Psoas muscle (tissue), 8 donors: ENCODE data around the gene LUC7L. TPM values are rescaled to one million over a fixed set of nuclear protein-coding genes. Genes with fewer than 3 reads are reported as not detected.

ENCODE experiments used
- ATAC-seq, 4 donors: fragments of 200-7000 bp; cut with Tn5 transposase; one replicate each; pipeline ENCODE4 v1.9.1; 2020; ENCODE audit warnings: moderate library complexity in 3 of 4, mild to moderate bottlenecking in 2 of 4
- DNase-seq, 2 donors: peaks; one replicate each; pipeline ENCODE4 v3.0.0-alpha.2; 2020
- H3K27ac ChIP-seq: fragments of 200-600 bp; one replicate; pipeline ENCODE4 v1.8.0; 2022
- H3K27me3 ChIP-seq, 3 donors: fragments of 200-600 bp in 1 of 3; one replicate each; pipeline versions ENCODE4 v1.6.1 to v1.8.0; 2013 to 2022; ENCODE audit warnings: low read length in 2 of 3, mild to moderate bottlenecking in 2 of 3, moderate library complexity in 1 of 3; ENCODE audit not compliant: insufficient read depth in 3 of 3
- H3K36me3 ChIP-seq, 2 donors: fragments of 200-600 bp in 1 of 2; one replicate each; pipeline versions ENCODE4 v1.6.1 to v1.8.0; 2013 to 2022; ENCODE audit warnings: low read depth in 1 of 2, mild to moderate bottlenecking in 1 of 2, moderate library complexity in 1 of 2; ENCODE audit not compliant: insufficient read depth in 1 of 2
- H3K4me1 ChIP-seq: fragments of 200-600 bp; one replicate; pipeline ENCODE4 v1.8.0; 2022
- H3K4me3 ChIP-seq: fragments of 200-600 bp; one replicate; pipeline ENCODE4 v1.8.0; 2022; ENCODE audit warnings: mild to moderate bottlenecking
- H3K9me3 ChIP-seq: fragments of 200-600 bp; one replicate; pipeline ENCODE4 v1.8.0; 2022
- CTCF ChIP-seq: fragments of 200-600 bp; IDR thresholded peaks from one replicate; pipeline ENCODE4 v1.8.0; 2022; ENCODE audit warnings: antibody characterized with exemption
- WGBS, 3 donors: extraction: QIAGEN DNeasy Blood & Tissue Kit; methylation state at CpG; one replicate each; pipeline versions ENCODE4 v1.1.6 to v1.1.7; 2013; 5-methylcytosine and 5-hydroxymethylcytosine counted together
- intact Hi-C, 2 donors: fragments of 100-400 bp; cut with DNase I; formaldehyde crosslinking; loops; one replicate each; pipeline versions ENCODE4 v1.11.0 to v1.14.2; 2022
- polyA plus RNA-seq, 3 donors: library from polyadenylated mRNA; stranded (reverse); fragments of 200-250 nt; gene quantifications; one replicate each; pipeline ENCODE4 v1.2.3, GENCODE V29; 2013
- total RNA-seq, 4 donors: library from RNA; stranded (reverse); fragmentation: NEBNext Ultra II Directional in 2 of 4; extraction: Animal tissue kit (Norgen Biotek cat#: 25700) in 2 of 4; gene quantifications; one replicate each; pipeline versions ENCODE4 v1.2.1 to v1.2.4, GENCODE V29; 2021 to 2023
- donor health status: healthy with polysubstance abuse.
- donor health status: DM: no; HTN: no; CAD: no; lungs with moderate emphysema.
- donor health status: Bipolar disorder and iron deficiency.
- donor health status: healthy.
- donor health status: DM: yes; HTN: yes; CAD: no.
- donor health status: DM: no; HTN: no; CAD: no.
- donor health status: DM: no; HTN: no; CAD: no.
- donor health status: DM: yes; HTN: yes; CAD: no.

The LUC7L gene
- total and polyA plus RNA-seq, 7 donors: 23.8 to 58.9 (median 30.3) TPM

- WGBS, 3 donors: 48 to 55% (median 53%) methylated on average over 10 of the region's 10 CpGs
- ATAC-seq (no peak), DNase-seq (no peak)
- Histone ChIP-seq H3K4me1 (peaks cover 12% of the 10 kb centered on the region), H3K9me3 (no peaks in the 10 kb centered on the region), H3K27ac (no peak overlapping the region), H3K4me3 (no peak overlapping the region), H3K36me3 (no peaks in the 10 kb centered on the region), H3K27me3 (peaks cover 0 to 12% (median 0%) of the 10 kb centered on the region in 3 donors)
- no peak for TF ChIP-seq CTCF
- intact Hi-C loops: no loop called here
Measured at GRCh38 chr16:140175-140857, 88.9 kb downstream of the LUC7L start.

Other genes with a start within 250 kb of the LUC7L start
- 10 to 100 TPM in 2 of 4 donors, 1 to 10 TPM in 2; 5.8 to 16.2 (median 9.0) TPM for gene POLR3K, start 175.8 kb downstream of the LUC7L start, total RNA-seq
- 10 to 100 TPM in 2 of 3 donors, 1 to 10 TPM in 1; 8.9 to 17.5 (median 11.7) TPM for gene POLR3K, start 175.8 kb downstream of the LUC7L start, polyA plus RNA-seq
- 10 to 100 TPM; 40.0 to 62.0 (median 48.9) TPM for gene SNRNP25, start 175.6 kb downstream of the LUC7L start, total RNA-seq
- gene SNRNP25, start 175.6 kb downstream of the LUC7L start, polyA plus RNA-seq: 10 to 100 TPM; 65.3 to 82.2 (median 70.5) TPM
- 10 to 100 TPM in 3 of 4 donors, 1 to 10 TPM in 1; 9.0 to 24.8 (median 20.8) TPM for gene RHBDF1, start 156.8 kb downstream of the LUC7L start, total RNA-seq
- 10 to 100 TPM; 11.4 to 22.2 (median 15.3) TPM for gene RHBDF1, start 156.8 kb downstream of the LUC7L start, polyA plus RNA-seq
- gene MPG, start 151.2 kb downstream of the LUC7L start, total RNA-seq: 10 to 100 TPM; 23.0 to 43.1 (median 37.8) TPM
- gene MPG, start 151.2 kb downstream of the LUC7L start, polyA plus RNA-seq: 10 to 100 TPM; 53.8 to 68.1 (median 57.7) TPM
- gene NPRL3, start 90.8 kb downstream of the LUC7L start, total RNA-seq: 10 to 100 TPM; 21.2 to 31.2 (median 30.3) TPM
- gene NPRL3, start 90.8 kb downstream of the LUC7L start, polyA plus RNA-seq: 10 to 100 TPM; 13.9 to 23.7 (median 22.1) TPM
- not detected for gene HBZ, start 76.8 kb downstream of the LUC7L start, total RNA-seq
- gene HBZ, start 76.8 kb downstream of the LUC7L start, polyA plus RNA-seq: under 1 TPM; 0.05 to 0.12 (median 0.11) TPM
- 1 to 10 TPM in 1 of 4 donors, not detected in 3; 2.9 TPM for gene HBM, start 63.5 kb downstream of the LUC7L start, total RNA-seq
- gene HBM, start 63.5 kb downstream of the LUC7L start, polyA plus RNA-seq: not detected
- gene HBA2, start 56.6 kb downstream of the LUC7L start, total RNA-seq: 1,000 to 10,000 TPM in 1 of 4 donors, 100 to 1,000 TPM in 1, 10 to 100 TPM in 2; 11.9 to 1,244 (median 122) TPM
- gene HBA2, start 56.6 kb downstream of the LUC7L start, polyA plus RNA-seq: 10 to 100 TPM; 18.5 to 24.9 (median 22.9) TPM
- 1,000 to 10,000 TPM in 1 of 4 donors, 100 to 1,000 TPM in 1, 10 to 100 TPM in 2; 22.5 to 1,513 (median 169) TPM for gene HBA1, start 52.8 kb downstream of the LUC7L start, total RNA-seq
- 10 to 100 TPM in 1 of 3 donors, 1 to 10 TPM in 2; 6.1 to 10.3 (median 8.2) TPM for gene HBA1, start 52.8 kb downstream of the LUC7L start, polyA plus RNA-seq
- under 1 TPM in 1 of 4 donors, not detected in 3; 0.58 TPM for gene HBQ1, start 49.0 kb downstream of the LUC7L start, total RNA-seq
- gene HBQ1, start 49.0 kb downstream of the LUC7L start, polyA plus RNA-seq: not detected
- 100 to 1,000 TPM; 108 to 154 (median 120) TPM for gene FAM234A, start 5.4 kb upstream of the LUC7L start, total RNA-seq
- gene FAM234A, start 5.4 kb upstream of the LUC7L start, polyA plus RNA-seq: 100 to 1,000 TPM in 1 of 3 donors, 10 to 100 TPM in 2; 54.2 to 198 (median 98.4) TPM
- 1 to 10 TPM in 3 of 4 donors, under 1 TPM in 1; 0.92 to 2.6 (median 1.3) TPM for gene RGS11, start 46.5 kb upstream of the LUC7L start, total RNA-seq
- under 1 TPM; 0.20 to 0.69 (median 0.46) TPM for gene RGS11, start 46.5 kb upstream of the LUC7L start, polyA plus RNA-seq
- 1 to 10 TPM in 1 of 4 donors, under 1 TPM in 2, not detected in 1; 0.59 to 4.1 (median 0.69) TPM for gene ARHGDIG, start 51.1 kb upstream of the LUC7L start, total RNA-seq
- under 1 TPM; 0.12 to 0.28 (median 0.13) TPM for gene ARHGDIG, start 51.1 kb upstream of the LUC7L start, polyA plus RNA-seq
- gene PDIA2, start 53.7 kb upstream of the LUC7L start, total RNA-seq: under 1 TPM in 1 of 4 donors, not detected in 3; 0.90 TPM
- gene PDIA2, start 53.7 kb upstream of the LUC7L start, polyA plus RNA-seq: under 1 TPM in 2 of 3 donors, not detected in 1; 0.08 to 0.14 TPM
- gene AXIN1, start 123.3 kb upstream of the LUC7L start, total RNA-seq: 10 to 100 TPM; 12.1 to 23.2 (median 22.8) TPM
- 10 to 100 TPM; 23.5 to 32.3 (median 29.5) TPM for gene AXIN1, start 123.3 kb upstream of the LUC7L start, polyA plus RNA-seq
- gene MRPL28, start 141.1 kb upstream of the LUC7L start, total RNA-seq: 10 to 100 TPM; 55.4 to 68.8 (median 55.9) TPM
- gene MRPL28, start 141.1 kb upstream of the LUC7L start, polyA plus RNA-seq: 100 to 1,000 TPM in 1 of 3 donors, 10 to 100 TPM in 2; 67.1 to 126 (median 86.8) TPM
- 10 to 100 TPM; 27.2 to 34.7 (median 32.2) TPM for gene PGAP6, start 152.5 kb upstream of the LUC7L start, total RNA-seq
- gene PGAP6, start 152.5 kb upstream of the LUC7L start, polyA plus RNA-seq: 10 to 100 TPM; 26.0 to 46.9 (median 42.1) TPM
- 10 to 100 TPM; 19.5 to 39.7 (median 29.6) TPM for gene NME4, start 167.8 kb upstream of the LUC7L start, total RNA-seq
- 10 to 100 TPM; 16.0 to 30.7 (median 22.7) TPM for gene NME4, start 167.8 kb upstream of the LUC7L start, polyA plus RNA-seq
- gene DECR2, start 172.4 kb upstream of the LUC7L start, total RNA-seq: 10 to 100 TPM; 13.9 to 22.9 (median 19.6) TPM
- gene DECR2, start 172.4 kb upstream of the LUC7L start, polyA plus RNA-seq: 10 to 100 TPM; 14.1 to 18.1 (median 15.8) TPM
- 10 to 100 TPM; 44.7 to 89.5 (median 71.5) TPM for gene RAB11FIP3, start 196.2 kb upstream of the LUC7L start, total RNA-seq
- gene RAB11FIP3, start 196.2 kb upstream of the LUC7L start, polyA plus RNA-seq: 10 to 100 TPM; 20.3 to 26.1 (median 26.1) TPM